Esophagus muscularis mucosa (tissue), 4 donors: ENCODE measurements around the gene OCLN. TPM values are rescaled to one million over a fixed set of nuclear protein-coding genes. Genes with fewer than 3 reads are reported as not detected.

Experiments
- DNase-seq: peaks from one replicate; pipeline ENCODE4 v3.0.0-alpha.2; 2017; ENCODE audit errors: extremely low spot score
- H3K27ac ChIP-seq, 4 donors: fragments of 200-600 bp; sonication (generic); replicated peaks in 1 of 4; 1 replicate in 3 of 4; 2 replicates in 1 of 4; pipeline ENCODE4 v1.5.1; 2016 to 2019; ENCODE audit warnings: mild to moderate bottlenecking in 1 of 4
- H3K27me3 ChIP-seq, 4 donors: fragments of 200-600 bp; sonication (generic); one replicate each; pipeline versions ENCODE4 v1.5.1 to v1.6.0; 2016 to 2019
- H3K36me3 ChIP-seq, 4 donors: fragments of 200-600 bp; sonication (generic); one replicate each; pipeline ENCODE4 v1.5.1; 2016 to 2019
- H3K4me1 ChIP-seq, 4 donors: fragments of 200-600 bp; sonication (generic); one replicate each; pipeline ENCODE4 v1.5.1; 2016 to 2019
- H3K4me3 ChIP-seq, 4 donors: fragments of 200-600 bp; sonication (generic); 1 replicate in 2 of 4; 2 replicates in 2 of 4; pipeline ENCODE4 v1.5.1; 2016 to 2019; ENCODE audit warnings: mild to moderate bottlenecking in 4 of 4, moderate library complexity in 1 of 4
- H3K9me3 ChIP-seq, 4 donors: fragments of 200-600 bp; sonication (generic); 1 replicate in 3 of 4; 2 replicates in 1 of 4; pipeline ENCODE4 v1.5.1; 2016 to 2019
- CTCF ChIP-seq, 3 experiments: fragments of 200-600 bp in 2 of 3; fragments of 450-650 bp in 1 of 3; sonication (generic) in 2 of 3; IDR thresholded peaks; one replicate each; pipeline ENCODE4 v1.5.1; 2017 to 2019; ENCODE audit warnings: antibody characterized with exemption in 3 of 3, mild to moderate bottlenecking in 2 of 3, moderate library complexity in 1 of 3
- EP300 ChIP-seq: sonication (generic); formaldehyde crosslinking; IDR thresholded peaks from one replicate; pipeline ENCODE4 v1.6.1; 2017; ENCODE audit warnings: antibody characterized with exemption
- POLR2A ChIP-seq: fragments of 450-650 bp; IDR thresholded peaks from one replicate; pipeline ENCODE4 v1.6.1; 2017; ENCODE audit warnings: antibody characterized with exemption, moderate library complexity, mild to moderate bottlenecking, low read depth
- POLR2AphosphoS5 ChIP-seq, 2 donors: sonication (generic); formaldehyde crosslinking; IDR thresholded peaks; one replicate each; pipeline ENCODE4 v1.6.1; 2017; ENCODE audit warnings: antibody characterized with exemption in 2 of 2
- WGBS: methylation state at CpG from one replicate; pipeline ENCODE4 v1.1.5; 2018; 5-methylcytosine and 5-hydroxymethylcytosine counted together
- intact Hi-C: fragments of 100-400 bp; cut with DNase I; formaldehyde crosslinking; loops from one replicate; pipeline ENCODE4 v1.15.1; 2023
- total RNA-seq, 4 donors: library from RNA; depleted of rRNA; stranded (reverse); fragments of >200 nt; gene quantifications; one replicate each; pipeline versions ENCODE4 v1.1.0 to v1.2.1, GENCODE V29; 2016

OCLN gene
- total RNA-seq, 4 donors from 2014 or later = 0.83 to 4.2 (median 1.8) TPM

DNA sequence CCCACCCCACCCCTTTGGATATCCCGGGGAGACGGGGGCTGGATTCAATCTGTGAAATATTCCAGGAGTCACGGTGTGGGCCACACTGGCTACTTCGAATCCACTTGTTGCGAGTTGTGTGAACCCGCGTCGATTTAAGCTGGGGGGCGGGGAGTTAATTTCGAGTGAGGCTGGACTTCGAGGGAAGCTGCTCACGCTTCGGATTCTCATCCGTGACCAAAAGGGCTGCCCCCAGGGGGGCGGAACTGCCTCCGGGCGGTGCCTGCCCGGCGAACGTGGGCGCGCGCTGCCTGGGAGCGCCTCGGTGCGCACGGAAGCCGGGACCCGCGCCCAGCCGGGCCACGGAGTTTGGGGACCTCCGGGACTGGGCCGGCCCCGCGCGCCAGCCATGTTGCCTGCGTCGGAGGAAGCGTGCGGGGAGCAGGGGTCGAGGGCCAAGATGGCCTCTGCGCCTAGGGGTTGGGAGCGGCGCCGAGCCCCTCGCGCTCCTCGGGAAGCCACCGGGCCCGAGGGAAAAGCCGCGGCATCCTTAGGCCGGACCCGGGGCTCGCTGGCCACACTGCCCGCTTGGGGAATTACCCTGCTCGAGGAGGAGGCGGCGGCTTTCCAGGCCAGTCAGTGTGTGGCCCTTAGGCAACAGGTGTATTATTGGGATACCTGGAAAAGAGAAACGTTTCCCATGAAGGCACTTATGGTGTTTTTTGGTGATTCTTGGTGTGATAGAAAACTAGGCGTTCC, 975 bp downstream of the OCLN start:
- Histone ChIP-seq H3K27ac (peak overlapping the region in 1 of 4 donors; percentile 13), H3K4me3 (peak overlapping the region; percentile 48 to 67 (median 60)), H3K27me3 (peaks cover 0 to 71% (median 23%) of the 10 kb centered on the region in 4 donors), H3K4me1 (peaks cover 19 to 26% (median 25%) of the 10 kb centered on the region in 4 donors), H3K36me3 (no peaks in the 10 kb centered on the region), H3K9me3 (no peaks in the 10 kb centered on the region)
- intact Hi-C loops = no loop called here
- no peak for DNase-seq
- 6% methylated on average over 20 of the region's 62 CpGs for WGBS
- TF ChIP-seq POLR2A (no peak), CTCF (IDR thresholded peaks at IDR 0.05) (no peak), EP300 (no peak), POLR2AphosphoS5 (IDR thresholded peaks at IDR 0.05) (no peak)

- Histone ChIP-seq H3K9me3 (no peaks in the 10 kb centered on the region), H3K27me3 (peaks cover 0 to 75% (median 23%) of the 10 kb centered on the region in 4 donors), H3K27ac (no peak overlapping the region), H3K36me3 (no peaks in the 10 kb centered on the region), H3K4me1 (peaks cover 19 to 26% (median 25%) of the 10 kb centered on the region in 4 donors), H3K4me3 (no peak overlapping the region)
- WGBS = 85% methylated on average over 8 of the region's 8 CpGs
- DNase-seq = no peak
- TF ChIP-seq CTCF (IDR thresholded peaks at IDR 0.05) (no peak), EP300 (no peak)
- intact Hi-C loops = no loop called here
Observed at GRCh38 chr5:69494452-69494851, 1.9 kb downstream of the OCLN start.

- Histone ChIP-seq H3K36me3 (no peaks in the 10 kb centered on the region), H3K27me3 (peaks cover 0 to 89% (median 21%) of the 10 kb centered on the region in 4 donors), H3K4me3 (no peak overlapping the region), H3K4me1 (peaks cover 18 to 23% (median 21%) of the 10 kb centered on the region in 4 donors), H3K27ac (no peak overlapping the region), H3K9me3 (no peaks in the 10 kb centered on the region)
- 65% methylated on average over 5 of the region's 5 CpGs for WGBS
- intact Hi-C loops = no loop called here
- no peak for DNase-seq
- TF ChIP-seq POLR2AphosphoS5 (IDR thresholded peaks at IDR 0.05) (no peak), EP300 (no peak), POLR2A (no peak), CTCF (IDR thresholded peaks at IDR 0.05) (no peak)
Observed at GRCh38 chr5:69497006-69497520, 4.5 kb downstream of the OCLN start.

GRCh38 chr5:69498384-69498783, 5.8 kb downstream of the OCLN start:
- DNase-seq = no peak
- H3K36me3 ChIP-seq = no peaks in the 10 kb centered on the region
- H3K4me1 ChIP-seq = peaks cover 5 to 10% (median 8%) of the 10 kb centered on the region in 4 donors

More at GRCh38 chr5:69498384-69498783, 5.8 kb downstream of the OCLN start:
- intact Hi-C loops = no loop called here
- peaks cover 0 to 86% (median 15%) of the 10 kb centered on the region in 4 donors for H3K27me3 ChIP-seq
- H3K4me3 ChIP-seq = no peak overlapping the region
- TF ChIP-seq POLR2AphosphoS5 (IDR thresholded peaks at IDR 0.05) = no peak
- no peak for TF ChIP-seq CTCF (IDR thresholded peaks at IDR 0.05)
- no peak for TF ChIP-seq EP300
- TF ChIP-seq POLR2A = no peak
- 94% methylated on average over 3 of the region's 3 CpGs for WGBS
- H3K27ac ChIP-seq = no peak overlapping the region
- no peaks in the 10 kb centered on the region for H3K9me3 ChIP-seq
